ENCODE data around the gene GFER.

GFER gene

GRCh38 chr16:2015117-2015946 lies 31.3 kb downstream of the GFER start:
- no peak overlapping the region for H3K27ac Mint-ChIP-seq
- ATAC-seq (replicated peaks) (no peak), DNase-seq (no peak)
- H3K4me3 Mint-ChIP-seq, result no peak overlapping the region
- peaks cover 0 to 20% of the 10 kb centered on the region in 2 donors for H3K27me3 Mint-ChIP-seq
- H3K9me3 Mint-ChIP-seq, result no peaks in the 10 kb centered on the region
- H3K4me1 Mint-ChIP-seq (ENCODE audit: low read depth in 2 of 2), result peaks cover under 1% of the 10 kb centered on the region in 2 donors
- H3K36me3 Mint-ChIP-seq (ENCODE audit: insufficient read depth), result peaks cover 5% of the 10 kb centered on the region

- Mint-ChIP-seq H3K36me3 (ENCODE audit: insufficient read depth) (peaks cover 5% of the 10 kb centered on the region), H3K4me1 (ENCODE audit: low read depth in 2 of 2) (peaks cover 0 to 2% of the 10 kb centered on the region in 2 donors), H3K4me3 (no peak overlapping the region), H3K27ac (no peak overlapping the region), H3K27me3 (peaks cover 5 to 25% of the 10 kb centered on the region in 2 donors), H3K9me3 (no peaks in the 10 kb centered on the region)
- DNase-seq (no peak), ATAC-seq (replicated peaks) (no peak)
Measured at GRCh38 chr16:2015947-2016208, 31.9 kb downstream of the GFER start.

- Mint-ChIP-seq H3K36me3 (ENCODE audit: insufficient read depth) (peaks cover 8% of the 10 kb centered on the region), H3K4me3 (no peak overlapping the region), H3K4me1 (ENCODE audit: low read depth in 2 of 2) (peaks cover 0 to 2% of the 10 kb centered on the region in 2 donors), H3K9me3 (no peaks in the 10 kb centered on the region), H3K27me3 (peaks cover 7 to 31% of the 10 kb centered on the region in 2 donors), H3K27ac (no peak overlapping the region)
- no peak for DNase-seq
- no peak for ATAC-seq (replicated peaks)
Measured at GRCh38 chr16:2016407-2016922, 32.5 kb downstream of the GFER start.

GRCh38 chr16:2019518-2019920 lies 35.5 kb downstream of the GFER start, which contains the start of gene NPW:
Gene NPW, plus strand, starts transcription at chr16:2019785.
- Mint-ChIP-seq H3K4me3 (no peak within 1 kb of the TSS), H3K36me3 (ENCODE audit: insufficient read depth) (peaks cover 8% of the 10 kb centered on the region), H3K9me3 (no peaks in the 10 kb centered on the region), H3K27me3 (peaks cover 19 to 48% of the 10 kb centered on the region in 2 donors), H3K4me1 (ENCODE audit: low read depth in 2 of 2) (peaks cover 8 to 9% of the 10 kb centered on the region in 2 donors), H3K27ac (peak within 1 kb of the TSS in 1 of 2 donors; percentile 49)
- no peak for ATAC-seq (replicated peaks)
- no peak for DNase-seq

- Mint-ChIP-seq H3K4me1 (ENCODE audit: low read depth in 2 of 2) (peaks cover 8 to 9% of the 10 kb centered on the region in 2 donors), H3K27ac (peak overlapping the region in 1 of 2 donors; percentile 49), H3K36me3 (ENCODE audit: insufficient read depth) (peaks cover 6% of the 10 kb centered on the region), H3K27me3 (peaks cover 19 to 48% of the 10 kb centered on the region in 2 donors), H3K4me3 (no peak overlapping the region), H3K9me3 (no peaks in the 10 kb centered on the region)
- ATAC-seq (replicated peaks), result no peak
- no peak for DNase-seq
Measured at GRCh38 chr16:2019921-2020831, 36.2 kb downstream of the GFER start.

- peaks cover 8 to 9% of the 10 kb centered on the region in 2 donors for H3K4me1 Mint-ChIP-seq (ENCODE audit: low read depth in 2 of 2)
- peaks cover 19 to 46% of the 10 kb centered on the region in 2 donors for H3K27me3 Mint-ChIP-seq
- H3K36me3 Mint-ChIP-seq (ENCODE audit: insufficient read depth), result peaks cover 3% of the 10 kb centered on the region
- no peak overlapping the region for H3K27ac Mint-ChIP-seq
- H3K4me3 Mint-ChIP-seq, result peak overlapping the region; percentile 78 to 81
- no peaks in the 10 kb centered on the region for H3K9me3 Mint-ChIP-seq
- no peak for DNase-seq
- peak; percentile 16 for ATAC-seq (replicated peaks)
Measured at GRCh38 chr16:2022723-2023091, 38.7 kb downstream of the GFER start.

GRCh38 chr16:2023092-2024031 lies 39.4 kb downstream of the GFER start:
- Mint-ChIP-seq H3K27me3 (peaks cover 19 to 40% of the 10 kb centered on the region in 2 donors), H3K4me3 (peak overlapping the region; percentile 78 to 81), H3K36me3 (ENCODE audit: insufficient read depth) (peaks cover 3% of the 10 kb centered on the region), H3K27ac (no peak overlapping the region), H3K4me1 (ENCODE audit: low read depth in 2 of 2) (peaks cover 9 to 12% of the 10 kb centered on the region in 2 donors), H3K9me3 (no peaks in the 10 kb centered on the region)
- peak; percentile 83 for ATAC-seq (replicated peaks)
- DNase-seq, result peak; percentile 93 to 96 (median 96)

GRCh38 chr16:2024032-2024420 lies 40.0 kb downstream of the GFER start:
- H3K9me3 Mint-ChIP-seq, result no peaks in the 10 kb centered on the region
- peaks cover 9 to 12% of the 10 kb centered on the region in 2 donors for H3K4me1 Mint-ChIP-seq (ENCODE audit: low read depth in 2 of 2)
- peaks cover 3% of the 10 kb centered on the region for H3K36me3 Mint-ChIP-seq (ENCODE audit: insufficient read depth)
- no peak overlapping the region for H3K4me3 Mint-ChIP-seq
- DNase-seq (no peak), ATAC-seq (replicated peaks) (no peak)
- no peak overlapping the region for H3K27ac Mint-ChIP-seq
- H3K27me3 Mint-ChIP-seq, result peaks cover 19 to 33% of the 10 kb centered on the region in 2 donors

GRCh38 chr16:2025251-2025650 lies 41.3 kb downstream of the GFER start:
- Mint-ChIP-seq H3K27me3 (peaks cover 19 to 29% of the 10 kb centered on the region in 2 donors), H3K4me1 (ENCODE audit: low read depth in 2 of 2) (peaks cover 9 to 12% of the 10 kb centered on the region in 2 donors), H3K4me3 (peak overlapping the region; percentile 59 to 66), H3K36me3 (ENCODE audit: insufficient read depth) (peaks cover 3% of the 10 kb centered on the region), H3K27ac (no peak overlapping the region), H3K9me3 (no peaks in the 10 kb centered on the region)
- ATAC-seq (replicated peaks), result no peak
- DNase-seq, result no peak

- peak overlapping the region; percentile 59 to 66 for H3K4me3 Mint-ChIP-seq
- H3K27ac Mint-ChIP-seq, result no peak overlapping the region
- H3K27me3 Mint-ChIP-seq, result peaks cover 14 to 22% of the 10 kb centered on the region in 2 donors
Measured at GRCh38 chr16:2025878-2026460, 42.0 kb downstream of the GFER start.

GRCh38 chr16:2026461-2027023 lies 42.5 kb downstream of the GFER start, which contains the start of gene NHERF2:
Gene NHERF2, plus strand, starts transcription at chr16:2026902. Its CDS starts 104 bp downstream, at chr16:2027006.
- ATAC-seq (replicated peaks), result peak; percentile 19
- peaks cover 11 to 16% of the 10 kb centered on the region in 2 donors for H3K27me3 Mint-ChIP-seq
- peaks cover 9 to 10% of the 10 kb centered on the region in 2 donors for H3K4me1 Mint-ChIP-seq (ENCODE audit: low read depth in 2 of 2)
- no peak within 1 kb of the TSS for H3K27ac Mint-ChIP-seq
- no peaks in the 10 kb centered on the region for H3K9me3 Mint-ChIP-seq
- peak within 1 kb of the TSS; percentile 59 to 70 for H3K4me3 Mint-ChIP-seq
- DNase-seq, result no peak
- H3K36me3 Mint-ChIP-seq (ENCODE audit: insufficient read depth), result no peaks in the 10 kb centered on the region

More at GRCh38 chr16:2025878-2026460, 42.0 kb downstream of the GFER start:
- H3K4me1 Mint-ChIP-seq (ENCODE audit: low read depth in 2 of 2), result peaks cover 9 to 10% of the 10 kb centered on the region in 2 donors
- ATAC-seq (replicated peaks) (no peak), DNase-seq (no peak)
- no peaks in the 10 kb centered on the region for H3K9me3 Mint-ChIP-seq
- peaks cover 2% of the 10 kb centered on the region for H3K36me3 Mint-ChIP-seq (ENCODE audit: insufficient read depth)
